Measurements from ENCODE around the gene TYW1.
"Not testable (repeated sequence)": the region's sequence is repeated elsewhere in the genome, so short reads cannot be mapped to it uniquely, and the experiment has no call there.

TYW1 gene

DNA sequence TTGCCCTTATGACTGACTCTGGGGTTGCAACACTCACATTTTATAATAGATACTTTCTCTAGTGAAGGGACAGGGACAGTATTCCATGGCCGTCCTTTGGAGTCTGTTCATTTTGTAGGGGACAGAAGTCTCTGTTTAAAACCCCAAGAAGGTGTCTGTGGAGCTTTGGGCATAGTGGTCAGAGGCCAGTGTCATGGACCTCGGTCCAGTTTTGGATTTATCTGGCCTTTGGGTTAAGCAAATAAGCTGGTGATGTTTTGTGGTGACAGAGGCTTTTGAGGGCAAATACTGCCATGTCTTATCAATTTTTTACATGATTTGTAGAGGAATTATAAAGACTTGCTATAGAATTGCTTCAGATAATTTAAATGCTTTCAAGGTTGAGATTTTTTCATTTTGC is 50.2 kb downstream of the TYW1 start:
- not testable (repeated sequence) for DNase-seq (ENCODE audit: low read depth)

DNA sequence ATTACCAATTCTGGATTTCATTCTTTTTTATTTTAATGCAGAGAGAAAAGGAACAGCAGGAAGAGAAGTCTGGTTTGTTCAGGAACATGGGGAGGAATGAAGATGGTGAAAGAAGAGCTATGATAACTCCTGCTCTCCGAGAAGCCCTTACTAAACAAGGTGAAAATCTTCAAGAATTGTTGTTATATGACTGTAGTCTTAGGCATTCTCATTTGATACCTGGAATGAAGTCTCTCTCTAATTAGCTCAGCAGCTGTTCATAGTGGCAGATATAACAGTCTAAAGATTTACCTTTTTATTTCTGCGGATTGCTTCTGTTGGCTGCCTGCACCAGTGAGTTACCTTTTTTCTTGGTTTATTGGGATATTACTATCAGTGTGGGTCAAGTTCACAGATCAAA is 53.3 kb downstream of the TYW1 start:
- not testable (repeated sequence) for DNase-seq (ENCODE audit: low read depth)

DNA sequence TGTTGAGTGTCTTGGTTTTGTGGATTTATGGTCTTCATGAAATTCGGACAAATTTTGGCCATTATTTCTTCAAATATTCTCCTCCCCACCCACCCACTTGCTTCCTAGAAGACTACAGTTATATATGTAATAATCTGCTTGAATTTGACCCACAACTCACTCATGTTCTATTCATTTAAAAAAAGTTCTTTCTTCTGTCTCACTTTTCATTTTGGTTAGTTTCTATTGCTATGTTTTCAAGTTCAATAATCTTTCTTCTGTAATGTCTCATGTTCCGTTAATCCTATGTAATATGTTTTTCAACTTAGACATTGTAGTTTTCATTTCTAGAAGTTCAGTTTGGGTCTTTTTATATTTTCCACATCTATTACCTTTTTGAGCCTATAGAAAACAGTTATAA is 55.5 kb downstream of the TYW1 start:
- DNase-seq (ENCODE audit: low read depth) = not testable (repeated sequence)

DNA sequence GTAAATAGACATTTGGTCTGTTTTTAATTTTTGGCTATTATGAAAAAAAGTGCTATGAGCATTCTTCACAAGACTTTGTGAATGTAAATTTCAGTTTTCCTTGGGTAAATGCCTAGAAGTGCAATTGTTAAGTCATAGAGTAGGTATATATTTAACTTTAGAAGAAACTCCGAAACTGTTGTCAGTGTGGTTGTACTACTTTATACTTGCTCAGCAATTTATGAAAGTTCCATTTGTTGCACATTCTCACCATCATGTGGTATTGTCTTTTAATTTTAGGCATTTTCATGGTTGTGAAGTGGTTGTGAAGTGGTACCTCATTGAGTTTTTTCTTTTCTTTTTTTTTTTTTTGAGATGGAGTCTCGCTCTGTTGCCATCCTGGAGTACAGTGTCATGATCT is 60.0 kb downstream of the TYW1 start:
- DNase-seq (ENCODE audit: low read depth) = no peak

DNA sequence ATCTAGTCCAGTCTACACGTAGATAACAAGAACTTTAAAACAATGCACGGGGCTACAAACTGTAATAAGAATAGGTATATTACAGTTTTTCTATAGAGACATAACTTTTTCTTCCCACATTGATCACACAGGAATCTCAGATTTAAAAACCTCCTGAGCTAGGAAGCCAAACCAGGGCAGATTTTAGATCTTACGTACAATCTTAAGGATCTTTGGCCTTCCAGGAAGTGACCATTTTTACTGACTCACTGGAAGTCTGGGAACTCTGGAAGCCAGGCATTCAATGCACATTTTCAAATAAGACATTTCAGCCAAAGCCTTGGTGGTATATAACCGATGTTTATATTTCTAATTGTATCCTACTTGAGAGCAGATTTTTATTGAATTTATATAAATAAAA is 64.7 kb downstream of the TYW1 start:
- DNase-seq (ENCODE audit: low read depth) = not testable (repeated sequence)

DNA sequence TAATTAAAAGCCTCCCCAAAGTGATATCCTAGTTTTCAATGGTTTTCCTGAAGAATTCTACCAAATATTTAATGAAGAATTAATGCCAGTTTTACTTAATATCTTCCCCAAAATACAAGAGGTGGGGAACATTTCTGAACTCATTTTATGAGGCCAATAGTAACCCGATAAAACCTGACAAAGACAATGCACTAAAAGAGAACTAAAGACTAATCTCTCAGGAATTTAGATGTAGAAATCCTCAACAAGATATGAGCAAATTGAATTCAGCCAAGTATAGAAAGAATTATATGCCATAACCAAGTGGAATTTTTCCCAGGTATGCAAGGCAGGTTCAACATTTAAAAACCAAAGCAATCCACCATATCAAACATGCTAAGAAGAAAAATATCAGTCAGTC is 66.2 kb downstream of the TYW1 start:
- DNase-seq (ENCODE audit: low read depth) = not testable (repeated sequence)

DNA sequence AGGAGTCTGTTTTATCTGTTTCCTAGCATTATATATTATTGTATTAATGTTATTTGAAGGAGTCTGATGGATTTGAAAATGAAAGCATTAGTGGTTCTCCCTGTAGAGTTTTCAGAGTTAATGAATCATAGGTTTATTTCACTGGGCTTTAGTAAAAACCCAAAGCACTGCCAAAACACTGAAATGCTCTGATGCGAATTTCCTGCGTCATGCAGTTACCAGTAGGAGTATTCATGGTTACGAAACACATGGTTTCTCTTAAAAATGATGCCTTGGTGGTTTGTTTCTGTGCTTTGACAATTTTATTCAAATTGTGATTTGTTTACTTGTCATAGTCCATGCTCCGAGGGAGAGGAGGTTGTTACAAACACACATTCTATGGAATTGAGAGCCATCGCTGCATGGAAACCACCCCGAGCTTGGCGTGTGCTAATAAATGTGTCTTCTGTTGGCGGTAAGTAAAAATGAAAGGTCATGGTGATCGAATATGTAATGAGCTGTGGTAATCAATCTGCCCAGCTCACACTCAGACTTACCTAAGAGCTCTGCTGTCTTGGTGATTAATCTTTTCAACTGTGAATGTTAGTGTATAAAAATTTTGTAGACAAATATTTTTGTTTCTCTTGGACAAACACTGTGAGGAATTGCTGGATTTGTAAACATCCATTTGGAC is 70.5 kb downstream of the TYW1 start:
- not testable (repeated sequence) for DNase-seq (ENCODE audit: low read depth)

DNA sequence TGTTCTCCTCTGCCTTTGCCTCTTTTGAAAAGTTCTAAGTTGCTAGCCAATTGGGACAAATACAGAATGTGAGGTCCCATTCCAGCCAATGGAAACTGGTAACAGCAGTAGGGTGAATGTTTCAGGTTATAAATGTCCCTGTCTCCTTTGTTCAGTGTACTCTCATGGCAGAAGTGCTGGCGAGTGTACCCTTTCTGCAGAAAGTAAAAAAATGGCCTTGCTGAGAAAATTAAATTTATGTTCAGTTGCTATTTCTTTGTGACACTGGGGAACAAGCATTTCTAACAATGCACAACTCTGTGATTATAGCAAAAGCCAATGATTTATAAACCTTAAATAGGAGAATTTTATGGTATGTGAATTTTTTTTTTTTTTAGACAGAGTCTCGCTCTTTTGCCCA is 79.5 kb downstream of the TYW1 start:
- DNase-seq (ENCODE audit: low read depth) = not testable (repeated sequence)

DNA sequence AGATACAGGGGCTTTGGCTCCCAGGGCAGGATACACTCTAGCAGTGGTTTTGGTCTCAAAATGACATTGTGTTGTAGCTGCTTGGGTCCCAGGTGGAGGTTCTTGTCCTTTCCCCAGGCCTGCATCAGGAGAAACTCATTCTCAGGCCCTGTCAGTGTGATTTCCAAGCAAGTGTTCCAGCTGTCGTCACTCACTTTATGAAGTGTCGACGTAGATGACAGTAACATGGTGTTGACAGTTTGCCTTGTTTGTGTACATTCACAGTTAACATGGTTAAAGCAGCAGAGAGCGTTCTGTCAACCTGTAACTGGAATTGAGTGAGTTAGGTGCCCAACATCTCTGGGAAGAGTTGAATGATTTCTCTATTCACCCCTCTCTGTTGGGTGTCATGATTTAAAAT is 86.2 kb downstream of the TYW1 start:
- DNase-seq (ENCODE audit: low read depth) = not testable (repeated sequence)

DNA sequence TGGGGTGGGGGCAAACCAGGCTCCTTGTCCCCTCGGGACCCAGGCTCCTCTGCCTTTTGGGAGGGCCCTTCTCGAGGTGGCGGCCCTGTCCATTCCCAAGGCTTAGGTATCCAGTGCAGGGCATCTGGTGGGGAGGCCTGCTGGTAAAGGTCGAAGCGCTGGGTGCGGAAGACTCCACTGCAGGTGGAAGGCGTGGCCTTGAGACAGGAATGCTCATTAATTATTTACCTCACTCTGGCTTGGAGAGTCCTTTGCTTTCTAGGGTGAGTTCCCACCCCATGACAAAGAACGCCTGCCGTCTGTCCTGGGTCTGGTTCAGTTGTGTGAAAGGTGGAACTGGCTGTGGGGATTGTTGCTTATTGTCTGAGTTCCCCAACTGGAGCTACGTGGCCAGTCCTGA is 92.6 kb downstream of the TYW1 start:
- not testable (repeated sequence) for DNase-seq (ENCODE audit: low read depth)

DNA sequence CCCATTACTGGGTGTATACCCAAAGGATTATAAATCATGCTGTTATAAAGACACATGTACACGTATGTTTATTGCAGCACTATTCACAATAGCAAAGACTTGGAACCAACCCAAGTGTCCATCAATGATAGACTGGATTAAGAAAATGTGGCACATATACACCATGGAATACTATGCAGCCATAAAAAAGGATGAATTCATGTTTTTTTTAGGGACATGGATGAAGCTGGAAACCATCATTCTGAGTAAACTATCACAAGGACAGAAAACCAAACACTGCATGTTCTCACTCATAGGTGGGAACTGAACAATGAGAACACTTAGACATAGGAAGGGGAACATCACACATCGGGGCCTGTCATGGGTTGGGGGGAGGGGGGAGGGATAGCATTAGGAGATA is 94.4 kb downstream of the TYW1 start:
- not testable (repeated sequence) for DNase-seq (ENCODE audit: low read depth)

DNA sequence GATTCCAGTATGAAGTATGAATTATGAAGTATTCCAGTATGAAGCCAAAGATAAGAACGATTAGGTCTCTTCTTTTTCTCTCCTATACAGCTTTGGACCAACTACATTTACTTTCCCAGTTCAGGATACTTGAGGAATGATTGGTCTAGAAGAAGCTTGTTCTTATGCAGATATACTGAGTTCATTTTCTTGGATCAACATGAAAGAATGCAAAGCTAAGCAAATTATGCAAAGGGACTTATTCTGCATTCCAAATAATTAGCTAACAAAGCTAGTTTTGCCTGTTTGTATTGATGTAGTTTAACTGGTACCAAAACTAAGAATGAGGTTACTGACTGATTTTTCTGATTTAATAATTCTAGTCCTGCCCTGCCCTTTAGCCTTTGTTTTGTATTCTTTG is 101.4 kb downstream of the TYW1 start:
- DNase-seq (ENCODE audit: low read depth) = not testable (repeated sequence)

DNA sequence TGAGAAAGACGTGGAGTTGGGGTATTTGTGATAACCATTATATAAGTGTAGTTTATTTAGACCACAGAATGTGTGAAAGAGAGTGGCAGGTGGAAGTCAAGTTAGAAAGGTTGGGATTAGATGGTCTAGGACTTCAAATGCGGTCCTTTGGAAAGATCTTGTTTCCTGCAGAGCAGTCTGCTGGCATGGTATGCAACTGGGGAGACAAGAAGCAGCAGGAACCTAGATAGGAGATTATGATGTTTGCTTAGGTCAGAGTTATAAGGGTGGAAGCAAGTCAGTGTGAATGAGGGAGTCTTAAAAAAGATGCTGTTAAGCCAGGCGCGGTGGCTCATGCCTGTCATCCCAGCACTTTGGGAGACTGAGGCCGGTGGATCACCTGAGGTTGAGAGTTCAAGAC is 102.8 kb downstream of the TYW1 start:
- DNase-seq (ENCODE audit: low read depth) = not testable (repeated sequence)

DNA sequence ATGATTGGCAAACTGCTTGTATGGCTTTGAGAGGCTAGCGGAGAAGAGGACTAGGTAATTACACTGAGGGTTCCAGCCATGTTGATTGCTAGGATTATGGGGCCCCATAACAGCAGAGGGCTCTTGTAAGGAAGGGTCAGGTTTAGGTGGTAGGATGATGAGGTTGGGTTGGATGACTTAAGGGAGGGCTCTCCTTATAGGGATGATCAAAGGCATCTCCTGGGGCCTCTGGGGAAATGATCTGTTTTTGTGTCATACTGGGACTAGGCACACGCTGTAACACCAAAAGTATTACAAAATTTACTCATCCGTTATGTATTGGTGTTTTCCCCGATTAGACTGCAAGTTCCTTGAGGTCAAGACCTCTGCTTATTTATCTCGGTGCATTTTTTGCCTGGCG is 103.4 kb downstream of the TYW1 start:
- not testable (repeated sequence) for DNase-seq (ENCODE audit: low read depth)

DNA sequence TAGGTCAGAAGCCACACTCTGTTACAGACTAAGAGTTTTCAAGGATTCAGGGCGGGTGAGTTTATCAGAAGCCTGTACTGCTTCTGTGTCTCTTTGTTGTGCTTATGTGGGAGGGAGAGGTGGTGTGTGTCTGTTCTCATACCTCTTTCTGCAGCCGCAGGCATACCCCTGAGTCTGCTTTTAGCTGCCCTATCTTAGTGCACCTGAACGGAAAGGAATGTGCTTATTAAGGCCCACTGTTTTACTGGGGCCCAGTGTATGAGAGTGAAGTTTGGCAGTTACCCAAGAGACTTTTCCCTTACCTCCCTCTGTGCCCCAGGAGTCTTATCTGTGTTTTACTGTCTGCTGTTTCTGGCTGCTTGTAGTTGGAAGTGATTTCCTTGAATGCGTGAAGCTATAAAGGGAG is 104.3 kb downstream of the TYW1 start:
- no peak for DNase-seq (ENCODE audit: low read depth)

DNA sequence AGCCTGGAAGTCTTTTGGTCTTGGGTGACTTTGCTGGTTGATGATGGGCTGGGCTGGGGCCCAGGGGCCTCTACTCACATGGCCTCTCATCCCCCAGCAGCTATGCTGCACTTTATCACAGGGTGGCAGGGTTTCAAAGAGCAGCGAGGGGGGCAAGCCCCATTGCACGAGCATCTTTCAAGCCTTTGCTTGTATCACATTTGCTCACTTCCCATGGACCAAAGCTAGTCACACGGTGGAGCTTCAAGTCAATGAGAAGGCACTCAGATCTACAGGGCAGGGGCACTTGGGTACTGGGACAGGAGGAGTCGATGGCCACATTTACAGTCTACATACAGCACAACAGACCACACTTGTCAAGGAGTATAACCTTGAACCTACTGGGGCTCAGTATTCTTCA is 108.3 kb downstream of the TYW1 start:
- not testable (repeated sequence) for DNase-seq (ENCODE audit: low read depth)

DNA sequence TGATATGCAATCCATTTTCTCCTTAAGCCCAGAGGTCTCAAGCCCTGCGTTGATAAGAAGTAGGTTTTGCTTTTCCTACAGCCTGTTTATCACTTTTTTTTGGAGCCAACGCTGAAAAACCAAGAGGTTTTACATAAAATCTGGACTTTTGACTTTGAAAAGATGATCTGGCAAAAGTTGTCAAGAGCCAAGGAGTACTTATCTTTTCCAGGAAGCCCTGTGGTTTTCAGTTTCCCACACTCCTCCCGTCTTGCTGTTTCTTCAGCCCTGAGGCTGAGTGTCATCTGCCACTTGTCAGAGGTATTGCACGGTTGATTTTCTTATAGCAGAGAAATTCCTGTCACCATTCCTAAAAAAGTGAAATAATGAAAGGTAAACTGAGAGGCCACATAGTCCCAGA is 108.7 kb downstream of the TYW1 start:
- no peak for DNase-seq (ENCODE audit: low read depth)

DNA sequence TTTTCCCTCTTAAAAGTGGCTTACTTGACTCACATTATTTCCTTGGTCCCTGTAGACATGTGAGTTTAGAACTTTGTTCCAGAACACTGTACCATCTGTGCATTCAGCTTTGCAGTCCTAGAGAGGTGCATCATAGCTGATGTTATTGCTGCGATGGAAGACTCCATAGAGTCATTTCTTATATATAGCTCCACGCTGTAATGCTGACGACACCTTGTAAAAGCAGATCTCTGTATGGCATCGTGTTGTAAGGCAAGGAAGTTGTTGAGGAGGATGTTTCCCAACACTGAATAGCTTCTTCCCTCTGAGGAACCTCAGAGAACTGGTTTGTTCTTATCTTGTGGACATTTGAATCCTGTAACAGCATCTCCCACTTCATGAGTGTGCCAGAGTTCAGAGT is 109.6 kb downstream of the TYW1 start:
- DNase-seq (ENCODE audit: low read depth) = not testable (repeated sequence)

DNA sequence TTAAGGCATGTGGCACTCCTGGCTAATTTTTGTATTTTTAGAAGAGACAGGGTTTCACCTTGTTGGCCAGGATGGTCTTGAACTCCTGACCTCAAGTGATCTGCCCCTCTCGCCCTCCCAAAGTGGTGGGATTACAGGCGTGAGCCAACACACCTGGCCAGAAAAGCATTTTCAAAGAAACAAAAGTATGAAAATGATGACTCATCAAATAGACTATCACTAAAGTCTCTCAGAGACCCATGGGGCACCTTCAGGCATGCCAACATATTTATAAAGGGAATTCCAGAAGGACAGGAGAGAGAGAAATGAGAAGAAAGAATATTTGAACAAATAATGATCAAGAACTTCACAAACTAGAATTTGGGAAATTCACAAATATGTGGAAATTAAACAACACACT is 114.7 kb downstream of the TYW1 start:
- not testable (repeated sequence) for DNase-seq (ENCODE audit: low read depth)

DNA sequence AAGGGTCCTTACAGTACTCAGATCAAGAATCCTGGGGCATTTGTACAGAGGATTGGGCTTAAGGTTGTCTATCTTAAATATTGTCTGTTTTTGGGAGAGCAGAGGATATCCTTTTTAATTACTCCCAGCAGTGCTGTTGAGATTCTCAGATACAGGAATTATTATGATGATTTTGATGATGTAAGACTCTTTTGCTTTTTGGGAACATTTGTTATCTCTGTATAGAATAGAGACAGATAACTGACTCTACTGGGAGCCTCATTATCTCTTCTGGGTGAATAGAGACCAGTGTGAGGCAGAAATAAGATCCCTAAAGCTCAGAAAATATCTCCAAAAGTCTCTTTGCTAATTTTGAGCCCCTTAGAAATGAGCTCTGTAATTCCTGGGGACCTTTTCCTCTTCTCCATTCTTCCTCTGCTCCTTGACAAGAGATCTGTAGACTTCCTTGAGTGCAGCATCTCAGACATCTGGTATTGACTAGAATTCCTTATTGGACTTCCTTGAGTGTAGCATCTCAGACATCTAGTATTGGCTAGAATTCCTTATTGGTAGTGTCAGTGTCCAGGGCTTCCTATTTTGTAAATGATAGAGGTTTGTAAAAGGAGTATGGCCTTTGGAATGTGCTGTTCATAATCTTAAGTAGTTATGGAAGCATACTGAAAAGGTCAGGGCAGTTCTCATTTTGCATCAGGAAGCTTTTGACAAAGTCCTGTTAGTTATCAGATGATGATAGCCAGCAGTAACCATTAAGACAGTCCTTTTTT is 118.0 kb downstream of the TYW1 start:
- DNase-seq (ENCODE audit: low read depth) = not testable (repeated sequence)

DNA sequence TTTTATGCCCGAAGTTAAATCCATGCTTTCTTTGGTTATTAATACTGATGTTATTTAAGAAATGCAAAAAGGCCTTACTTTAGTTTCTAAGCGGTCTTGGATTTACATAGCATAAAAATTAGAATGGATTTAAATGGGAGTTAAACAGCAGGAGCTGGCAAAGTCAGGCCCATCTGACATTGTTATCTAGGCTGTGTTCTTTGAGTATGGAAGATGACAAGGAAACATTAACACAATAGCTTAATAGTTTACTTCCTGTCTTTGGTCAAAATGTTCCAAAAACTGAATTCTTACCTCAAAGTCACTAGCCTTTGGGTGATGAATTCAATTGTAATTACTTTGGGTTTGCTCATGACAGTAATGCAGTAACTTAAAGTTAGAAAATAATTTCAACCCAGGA is 123.9 kb downstream of the TYW1 start:
- DNase-seq (ENCODE audit: low read depth) = not testable (repeated sequence)

DNA sequence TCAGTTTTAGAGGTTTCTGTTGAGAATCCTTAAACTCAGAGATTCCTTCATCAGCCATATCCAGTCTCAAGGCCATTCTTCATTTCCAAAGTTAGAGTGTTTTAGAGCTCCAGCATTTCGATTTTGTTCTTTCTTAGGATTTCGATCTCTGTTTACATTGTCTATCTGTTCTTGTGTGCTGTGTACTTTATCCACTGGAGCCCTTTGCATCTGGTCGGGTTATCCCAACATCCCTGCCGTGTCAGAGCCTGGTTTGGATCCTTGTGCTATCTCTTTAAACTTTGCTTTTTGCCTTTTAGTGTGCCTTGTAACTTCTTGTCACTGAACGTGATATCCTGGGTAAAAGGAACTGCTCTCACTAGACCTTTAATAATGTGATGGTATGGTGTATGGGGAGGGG is 131.6 kb downstream of the TYW1 start:
- DNase-seq (ENCODE audit: low read depth) = not testable (repeated sequence)

DNA sequence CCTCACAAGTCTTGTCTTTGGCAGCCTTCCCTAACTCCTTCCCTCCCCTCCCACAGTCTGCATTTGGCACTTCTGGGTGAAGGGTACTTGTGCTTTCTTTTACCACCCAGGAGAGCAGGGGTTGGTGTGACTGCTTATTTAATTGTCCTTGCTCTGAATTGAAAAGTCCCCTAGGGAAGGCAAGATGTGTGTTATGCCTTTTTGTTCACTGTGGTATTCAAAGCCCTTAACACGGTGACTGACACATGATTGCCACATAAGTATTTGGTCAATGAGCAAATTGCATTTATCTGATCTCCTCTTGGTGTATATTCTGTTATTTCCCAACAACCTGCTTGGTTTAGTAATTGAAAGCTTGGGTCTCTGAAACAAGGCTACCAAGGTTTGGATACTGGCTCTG is 134.1 kb downstream of the TYW1 start:
- DNase-seq (ENCODE audit: low read depth) = not testable (repeated sequence)

DNA sequence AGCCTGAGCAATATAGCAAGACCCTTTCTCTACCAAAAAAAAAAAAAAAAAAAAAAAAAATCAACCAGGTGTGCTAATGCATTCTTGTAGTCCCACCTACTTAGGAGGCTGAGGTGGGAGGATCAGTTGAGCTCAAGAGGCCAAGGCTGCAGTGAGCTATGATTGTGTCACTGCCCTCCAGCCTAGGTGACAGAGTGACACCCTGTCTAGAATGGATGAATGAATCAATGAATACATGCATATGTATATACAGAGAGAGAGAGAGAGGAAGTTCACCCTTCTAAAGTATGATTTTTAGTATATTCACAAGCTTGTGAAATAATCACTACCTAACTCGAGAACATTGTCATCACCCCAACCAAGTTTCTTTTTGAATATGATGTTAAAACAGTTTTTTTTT is 138.3 kb downstream of the TYW1 start:
- DNase-seq (ENCODE audit: low read depth) = not testable (repeated sequence)

All from activated T-cell treated with anti-CD3 and anti-CD28 coated beads for 24 hours (primary cell).